ENCODE measurements around the gene ZWILCH. TPM values are rescaled to one million over a fixed set of nuclear protein-coding genes. Genes with fewer than 3 reads are reported as not detected.

The ZWILCH gene
- total RNA-seq, 4 donors from 2014 or later: 2.3 to 4.9 (median 3.6) TPM

DNA sequence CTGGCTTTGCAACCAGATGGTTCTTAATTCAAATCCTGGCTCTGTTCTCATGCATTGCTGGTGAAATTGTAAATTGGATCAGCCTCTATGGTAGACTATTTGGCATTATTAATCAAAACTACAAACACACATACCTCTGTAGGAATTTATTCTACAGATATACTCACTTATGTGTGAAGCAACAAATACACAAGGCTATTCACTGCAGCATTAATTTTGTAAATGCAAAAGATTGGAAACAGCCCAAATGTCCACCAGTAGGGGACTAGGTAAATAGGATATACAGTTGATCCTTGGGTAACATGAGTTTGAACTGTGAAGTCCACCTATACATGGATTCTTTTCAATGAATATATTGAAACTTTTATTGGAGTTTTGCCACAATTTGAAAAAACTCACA, 90.2 kb downstream of the ZWILCH start:
- DNase-seq (ENCODE audit: low spot score in 2 of 2): no peak
- TF ChIP-seq POLR2A (IDR thresholded peaks at IDR 0.05): no peak
- TF ChIP-seq, protein P1, sequence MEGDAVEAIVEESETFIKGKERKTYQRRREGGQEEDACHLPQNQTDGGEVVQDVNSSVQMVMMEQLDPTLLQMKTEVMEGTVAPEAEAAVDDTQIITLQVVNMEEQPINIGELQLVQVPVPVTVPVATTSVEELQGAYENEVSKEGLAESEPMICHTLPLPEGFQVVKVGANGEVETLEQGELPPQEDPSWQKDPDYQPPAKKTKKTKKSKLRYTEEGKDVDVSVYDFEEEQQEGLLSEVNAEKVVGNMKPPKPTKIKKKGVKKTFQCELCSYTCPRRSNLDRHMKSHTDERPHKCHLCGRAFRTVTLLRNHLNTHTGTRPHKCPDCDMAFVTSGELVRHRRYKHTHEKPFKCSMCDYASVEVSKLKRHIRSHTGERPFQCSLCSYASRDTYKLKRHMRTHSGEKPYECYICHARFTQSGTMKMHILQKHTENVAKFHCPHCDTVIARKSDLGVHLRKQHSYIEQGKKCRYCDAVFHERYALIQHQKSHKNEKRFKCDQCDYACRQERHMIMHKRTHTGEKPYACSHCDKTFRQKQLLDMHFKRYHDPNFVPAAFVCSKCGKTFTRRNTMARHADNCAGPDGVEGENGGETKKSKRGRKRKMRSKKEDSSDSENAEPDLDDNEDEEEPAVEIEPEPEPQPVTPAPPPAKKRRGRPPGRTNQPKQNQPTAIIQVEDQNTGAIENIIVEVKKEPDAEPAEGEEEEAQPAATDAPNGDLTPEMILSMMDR (IDR thresholded peaks at IDR 0.05): no peak
- intact Hi-C loops (cut with DNase I; ENCODE audit: low total_unique reads): no loop called here
- no peak overlapping the region for H3K4me3 ChIP-seq (ENCODE audit: low read depth, poor library complexity, severe bottlenecking)

- TF ChIP-seq, protein P1 (IDR thresholded peaks at IDR 0.05): no peak
- no peak for TF ChIP-seq POLR2A (IDR thresholded peaks at IDR 0.05)
- no peak for DNase-seq (ENCODE audit: low spot score in 2 of 2)
- WGBS, 2 donors: 59 to 67% methylated on average over 8 of the region's 8 CpGs
- H3K4me3 ChIP-seq (ENCODE audit: low read depth, poor library complexity, severe bottlenecking): no peak overlapping the region
- intact Hi-C loops (cut with DNase I; ENCODE audit: low total_unique reads): no loop called here
Observed at GRCh38 chr15:66595931-66596545, 90.9 kb downstream of the ZWILCH start.

DNA sequence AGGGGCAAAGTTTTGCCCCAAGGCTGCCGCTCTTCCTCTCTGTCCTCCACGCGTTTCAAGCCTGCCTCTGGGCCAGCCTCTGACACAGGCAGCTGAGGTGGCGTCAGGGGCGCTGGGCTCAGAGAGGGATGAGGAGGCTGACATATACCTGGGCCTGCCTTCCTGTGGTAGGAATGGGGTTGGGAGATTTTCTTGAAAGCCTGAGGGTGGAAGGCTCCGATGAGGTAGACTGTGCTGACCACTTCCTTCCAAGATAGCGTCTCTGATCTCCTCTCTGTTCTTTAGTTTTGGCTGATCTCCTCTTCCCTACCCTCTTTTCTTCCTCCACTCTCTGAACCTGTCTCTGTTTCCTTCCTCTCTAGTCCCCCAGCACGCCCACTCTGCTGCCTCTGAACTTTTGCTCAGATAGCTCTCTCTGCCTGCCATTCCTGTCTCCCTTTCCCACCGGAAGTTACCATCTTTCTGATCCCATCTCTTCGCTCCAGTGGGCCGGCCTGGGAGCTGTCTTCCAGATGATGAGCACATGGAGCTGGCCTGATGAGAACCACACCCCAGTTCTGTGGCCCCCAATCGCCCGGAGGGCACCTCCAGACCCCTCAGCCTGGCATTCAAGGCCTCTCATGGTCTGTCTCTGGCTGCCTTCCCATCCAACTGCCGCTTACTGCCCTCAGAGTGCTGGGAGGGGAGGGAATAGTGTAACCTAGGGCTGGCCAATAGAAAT, 93.1 kb downstream of the ZWILCH start:
- no peak for TF ChIP-seq POLR2A (IDR thresholded peaks at IDR 0.05)
- TF ChIP-seq, protein P1 (IDR thresholded peaks at IDR 0.05): no peak
- DNase-seq (ENCODE audit: low spot score in 2 of 2): no peak
- WGBS, 2 donors: 73 to 81% methylated on average over 14 of the region's 14 CpGs
- intact Hi-C loops (cut with DNase I; ENCODE audit: low total_unique reads): no loop called here
- no peak overlapping the region for H3K4me3 ChIP-seq (ENCODE audit: low read depth, poor library complexity, severe bottlenecking)

Small RNA genes within 50 kb of the gene (microRNA-seq; reads per million reads assigned to microRNA genes)
- 0 reads per million in 2 donors for gene MIR4512 (ENCODE audit: borderline number of aligned reads in 1 of 2, borderline replicate concordance in 2 of 2)

Other genes with a start within 250 kb of the ZWILCH start
- gene DIS3L, start 211.8 kb upstream of the ZWILCH start, total RNA-seq: 10 to 100 TPM; 12.9 to 19.7 (median 17.1) TPM
- gene TIPIN, start 148.6 kb upstream of the ZWILCH start, total RNA-seq: 10 to 100 TPM in 1 of 4 donors, 1 to 10 TPM in 3; 4.0 to 14.8 (median 5.3) TPM
- 10 to 100 TPM; 19.1 to 38.1 (median 26.7) TPM for gene MAP2K1, start 118.4 kb upstream of the ZWILCH start, total RNA-seq
- 10 to 100 TPM; 17.1 to 26.3 (median 23.6) TPM for gene SNAPC5, start 7.6 kb upstream of the ZWILCH start, total RNA-seq
- gene RPL4, start 471 bp upstream of the ZWILCH start, total RNA-seq: 1,000 to 10,000 TPM; 4,479 to 8,244 (median 6,347) TPM
- gene LCTL, start 60.7 kb downstream of the ZWILCH start, total RNA-seq: not detected
- gene SMAD6, start 196.9 kb downstream of the ZWILCH start, total RNA-seq: 1 to 10 TPM; 2.0 to 9.1 (median 6.7) TPM